Endothelial cell (in vitro differentiated cells): ENCODE measurements around the gene NETO2. TPM values are rescaled to one million over a fixed set of nuclear protein-coding genes. Genes with fewer than 3 reads are reported as not detected.
"Not testable (repeated sequence)": the region's sequence is repeated elsewhere in the genome, so short reads cannot be mapped to it uniquely, and the experiment has no call there.

Experiments used
- DNase-seq: peaks from one replicate; pipeline ENCODE4 v3.0.0; 2021; ENCODE audit warnings: low spot score
- H3K27ac Mint-ChIP-seq: one replicate; pipeline ENCODE4 v1.8.0; 2021; ENCODE audit warnings: mixed read lengths, inconsistent platforms; ENCODE audit not compliant: unreplicated experiment
- H3K27me3 Mint-ChIP-seq: one replicate; pipeline ENCODE4 v1.8.0; 2021; ENCODE audit warnings: mild to moderate bottlenecking, moderate library complexity, mixed read lengths, inconsistent platforms; ENCODE audit not compliant: unreplicated experiment
- H3K36me3 Mint-ChIP-seq: one replicate; pipeline ENCODE4 v1.8.0; 2021; ENCODE audit warnings: mild to moderate bottlenecking, low read depth, mixed read lengths, inconsistent platforms; ENCODE audit not compliant: unreplicated experiment
- H3K4me1 Mint-ChIP-seq: one replicate; pipeline ENCODE4 v1.8.0; 2021; ENCODE audit warnings: mild to moderate bottlenecking, mixed read lengths, inconsistent platforms; ENCODE audit not compliant: unreplicated experiment
- H3K4me3 Mint-ChIP-seq: one replicate; pipeline ENCODE4 v1.8.0; 2021; ENCODE audit warnings: mild to moderate bottlenecking, mixed read lengths, inconsistent platforms; ENCODE audit not compliant: unreplicated experiment
- H3K9me3 Mint-ChIP-seq: one replicate; pipeline ENCODE4 v1.8.0; 2021; ENCODE audit warnings: mixed read lengths, inconsistent platforms; ENCODE audit not compliant: unreplicated experiment
- total RNA-seq: library from RNA; stranded (reverse); fragmentation: NEBNext Ultra II Directional; extraction: Animal tissue kit (Norgen Biotek cat#: 25700); gene quantifications from one replicate; pipeline ENCODE4 v1.2.1, GENCODE V29; 2021; ENCODE audit not compliant: unreplicated experiment
- TF ChIP-seq, protein P1 (sequence below): fragments of 200-600 bp; sonication (generic); IDR thresholded peaks from one replicate; pipeline ENCODE4 v1.5.0; 2021; ENCODE audit warnings: antibody characterized with exemption; ENCODE audit not compliant: unreplicated experiment

NETO2 gene
- total RNA-seq, 1 donor from 2014 or later = 20.0 TPM

DNA sequence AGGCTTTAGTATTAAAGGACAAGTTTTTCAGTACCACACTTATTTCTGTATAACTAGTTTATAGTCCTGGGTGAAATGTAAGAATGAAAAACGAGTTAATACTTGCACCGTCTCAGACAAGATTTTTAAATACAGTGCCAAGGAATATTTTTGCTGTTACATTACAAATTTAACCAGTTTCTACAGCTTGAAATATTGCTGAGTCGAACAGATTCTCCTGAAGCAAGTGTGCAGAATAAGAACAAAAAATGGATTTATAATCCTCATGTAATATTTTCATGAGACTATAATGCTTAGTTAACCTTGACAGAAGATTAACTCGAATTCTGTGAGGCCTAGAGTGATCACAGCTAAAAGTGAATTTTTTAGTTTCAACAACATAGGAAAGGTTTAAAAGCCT, 3.1 kb downstream of the NETO2 start:
- no peak overlapping the region for H3K4me3 Mint-ChIP-seq
- TF ChIP-seq, protein P1, sequence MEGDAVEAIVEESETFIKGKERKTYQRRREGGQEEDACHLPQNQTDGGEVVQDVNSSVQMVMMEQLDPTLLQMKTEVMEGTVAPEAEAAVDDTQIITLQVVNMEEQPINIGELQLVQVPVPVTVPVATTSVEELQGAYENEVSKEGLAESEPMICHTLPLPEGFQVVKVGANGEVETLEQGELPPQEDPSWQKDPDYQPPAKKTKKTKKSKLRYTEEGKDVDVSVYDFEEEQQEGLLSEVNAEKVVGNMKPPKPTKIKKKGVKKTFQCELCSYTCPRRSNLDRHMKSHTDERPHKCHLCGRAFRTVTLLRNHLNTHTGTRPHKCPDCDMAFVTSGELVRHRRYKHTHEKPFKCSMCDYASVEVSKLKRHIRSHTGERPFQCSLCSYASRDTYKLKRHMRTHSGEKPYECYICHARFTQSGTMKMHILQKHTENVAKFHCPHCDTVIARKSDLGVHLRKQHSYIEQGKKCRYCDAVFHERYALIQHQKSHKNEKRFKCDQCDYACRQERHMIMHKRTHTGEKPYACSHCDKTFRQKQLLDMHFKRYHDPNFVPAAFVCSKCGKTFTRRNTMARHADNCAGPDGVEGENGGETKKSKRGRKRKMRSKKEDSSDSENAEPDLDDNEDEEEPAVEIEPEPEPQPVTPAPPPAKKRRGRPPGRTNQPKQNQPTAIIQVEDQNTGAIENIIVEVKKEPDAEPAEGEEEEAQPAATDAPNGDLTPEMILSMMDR = no peak
- peaks cover 22% of the 10 kb centered on the region for H3K4me1 Mint-ChIP-seq
- H3K9me3 Mint-ChIP-seq = no peaks in the 10 kb centered on the region
- peaks cover 17% of the 10 kb centered on the region for H3K27me3 Mint-ChIP-seq
- H3K27ac Mint-ChIP-seq = no peak overlapping the region
- H3K36me3 Mint-ChIP-seq = peaks cover 6% of the 10 kb centered on the region
- no peak for DNase-seq

DNA sequence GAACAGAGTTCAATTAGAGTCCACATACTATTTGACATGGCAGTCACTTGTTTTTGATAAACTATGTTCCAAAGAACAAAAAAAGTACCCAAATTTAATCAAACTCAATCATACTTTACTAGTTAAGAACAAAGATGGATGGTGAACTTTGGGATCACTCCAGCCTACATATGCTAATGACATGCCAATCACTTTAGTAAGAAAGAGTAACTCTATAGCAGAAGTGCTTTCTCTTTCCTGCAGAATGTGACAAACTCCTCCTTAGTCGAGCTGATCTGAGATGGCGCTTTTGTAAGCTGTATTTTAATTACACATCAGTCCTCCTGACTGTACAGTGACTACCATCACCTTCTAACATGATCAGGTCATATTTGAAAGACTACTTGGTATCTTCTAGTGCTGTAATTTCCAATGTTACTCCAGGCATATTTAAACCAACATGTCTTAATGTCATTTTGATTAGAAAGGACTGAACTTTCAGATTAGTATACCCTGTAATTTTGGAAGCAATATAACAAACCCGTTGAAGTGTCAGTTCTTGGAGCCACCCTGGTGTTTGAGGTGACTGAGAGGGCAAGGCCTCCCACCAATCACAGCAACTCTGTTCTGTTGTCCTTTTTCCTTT, 4.1 kb downstream of the NETO2 start:
- Mint-ChIP-seq H3K4me1 (peaks cover 22% of the 10 kb centered on the region), H3K27me3 (peaks cover 15% of the 10 kb centered on the region), H3K27ac (no peak overlapping the region), H3K36me3 (peaks cover 6% of the 10 kb centered on the region), H3K9me3 (no peaks in the 10 kb centered on the region), H3K4me3 (no peak overlapping the region)
- TF ChIP-seq, protein P1 = no peak
- no peak for DNase-seq

DNA sequence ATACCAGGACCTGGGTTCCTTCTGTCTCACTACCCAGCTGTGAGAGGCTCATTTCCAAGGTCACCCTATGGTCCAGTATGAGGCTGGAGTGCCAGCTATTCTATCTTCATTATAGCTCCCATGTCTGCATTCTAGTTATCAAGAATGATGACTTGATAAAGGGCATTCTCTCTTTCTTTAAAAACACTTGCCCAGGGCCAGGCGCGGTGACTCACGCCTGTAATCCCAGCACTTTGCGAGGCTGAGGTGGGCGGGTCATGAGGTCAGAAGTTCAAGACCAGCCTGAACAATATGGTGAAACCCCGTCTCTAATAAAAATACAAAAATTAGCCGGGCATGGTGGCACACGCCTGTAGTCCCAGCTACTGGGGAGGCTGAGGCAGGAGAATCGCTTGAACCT, 5.8 kb downstream of the NETO2 start:
- peaks cover 22% of the 10 kb centered on the region for H3K4me1 Mint-ChIP-seq
- H3K9me3 Mint-ChIP-seq = not testable (repeated sequence)

DNA sequence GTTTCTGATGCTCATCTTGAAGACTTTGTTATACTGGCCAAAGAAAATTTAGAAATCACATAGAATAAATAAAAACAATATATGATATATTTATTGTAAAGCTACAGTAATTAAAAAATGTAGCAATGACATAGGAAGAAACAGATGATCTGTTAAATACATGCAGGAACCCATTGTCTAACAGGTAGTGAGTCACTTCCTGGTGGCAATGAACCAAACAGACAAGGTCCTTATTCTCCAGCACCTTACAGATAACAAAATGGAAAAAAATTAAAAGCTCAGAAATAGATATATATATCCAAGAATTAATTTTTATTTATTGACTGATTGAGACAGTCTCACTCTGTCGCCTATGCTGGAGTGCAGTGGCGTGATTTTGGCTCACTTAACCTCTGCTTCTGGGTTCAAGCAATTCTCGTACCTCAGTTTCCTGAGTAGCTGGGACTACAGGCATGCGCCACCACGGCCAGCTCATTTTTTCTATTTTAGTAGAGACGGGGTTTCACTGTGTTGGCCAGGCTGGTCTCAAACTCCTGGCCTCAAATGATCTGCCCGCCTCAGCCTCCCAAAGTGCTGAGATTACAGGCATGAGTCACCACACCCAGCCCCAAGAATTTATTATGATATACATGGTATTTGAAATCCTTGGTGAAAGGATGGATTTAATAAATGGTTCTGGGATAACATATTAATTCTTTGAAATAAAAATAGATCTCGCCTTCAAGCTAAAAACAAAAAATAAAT, 7.5 kb downstream of the NETO2 start:
- no peak for DNase-seq
- H3K36me3 Mint-ChIP-seq = no peaks in the 10 kb centered on the region
- no peak overlapping the region for H3K27ac Mint-ChIP-seq
- peaks cover 9% of the 10 kb centered on the region for H3K4me1 Mint-ChIP-seq
- TF ChIP-seq, protein P1 = no peak
- no peaks in the 10 kb centered on the region for H3K27me3 Mint-ChIP-seq
- no peak overlapping the region for H3K4me3 Mint-ChIP-seq
- H3K9me3 Mint-ChIP-seq = no peaks in the 10 kb centered on the region

More for the DNA sequence above, 5.8 kb downstream of the NETO2 start:
- H3K27me3 Mint-ChIP-seq = peaks cover 11% of the 10 kb centered on the region
- not testable (repeated sequence) for H3K4me3 Mint-ChIP-seq, H3K36me3 Mint-ChIP-seq, H3K27ac Mint-ChIP-seq, DNase-seq

DNA sequence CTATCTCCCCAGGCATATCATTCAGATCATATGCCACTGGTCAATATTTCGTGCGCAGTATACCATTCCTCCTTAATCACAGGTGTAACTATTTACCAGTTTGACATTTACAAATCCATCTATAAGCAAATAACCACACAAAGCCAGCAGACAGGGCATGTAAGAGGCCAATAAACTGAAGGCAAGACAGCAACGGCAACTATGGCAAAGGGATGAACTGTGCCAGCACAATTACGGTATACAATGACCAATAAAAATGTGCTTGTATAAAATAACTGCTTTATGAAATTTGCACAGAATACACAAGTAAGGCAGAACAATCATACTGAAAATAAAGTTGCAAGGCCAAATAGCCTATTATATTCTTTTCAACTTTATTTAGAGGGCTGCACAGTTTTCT, 9.2 kb downstream of the NETO2 start:
- H3K27ac Mint-ChIP-seq = no peak overlapping the region
- H3K4me3 Mint-ChIP-seq = no peak overlapping the region
- no peaks in the 10 kb centered on the region for H3K9me3 Mint-ChIP-seq
- H3K27me3 Mint-ChIP-seq = no peaks in the 10 kb centered on the region
- TF ChIP-seq, protein P1 = no peak
- H3K36me3 Mint-ChIP-seq = no peaks in the 10 kb centered on the region
- DNase-seq = no peak
- peaks cover 20% of the 10 kb centered on the region for H3K4me1 Mint-ChIP-seq
